T-helper 2 cell (primary cell): ENCODE results near the gene NGRN.
"Not testable (repeated sequence)": the region's sequence is repeated elsewhere in the genome, so short reads cannot be mapped to it uniquely, and the experiment has no call there.

Source experiments
- DNase-seq, 5 experiments: peaks; one replicate each; pipeline versions ENCODE4 v3.0.0 to v3.0.0-alpha.2; 2012 to 2022

The NGRN gene

GRCh38 chr15:90234096-90234988, 31.1 kb upstream of the NGRN start, which contains the start of gene GDPGP1:
Gene GDPGP1 (plus strand): TSS chr15:90234209. CDS start chr15:90240909, 6,700 bp downstream.
- no peak for DNase-seq

- DNase-seq = no peak
Measured at GRCh38 chr15:90239371-90239770, 26.1 kb upstream of the NGRN start.

GRCh38 chr15:90240856-90241255, 24.6 kb upstream of the NGRN start:
- no peak for DNase-seq

- DNase-seq = no peak
Measured at GRCh38 chr15:90241343-90242192, 23.9 kb upstream of the NGRN start.

- no peak for DNase-seq
Measured at GRCh38 chr15:90243943-90244639, 21.4 kb upstream of the NGRN start.

- no peak for DNase-seq
Measured at GRCh38 chr15:90248789-90249202, 16.7 kb upstream of the NGRN start.

- peak in 4 of 5 experiments; percentile 46 to 80 (median 64) for DNase-seq
Measured at GRCh38 chr15:90249203-90249863, 16.1 kb upstream of the NGRN start, which contains the start of gene TTLL13. Gene TTLL13 (plus strand): TSS chr15:90249556. CDS start chr15:90250631, 1,075 bp downstream.

GRCh38 chr15:90257776-90258175, 7.7 kb upstream of the NGRN start:
- no peak for DNase-seq

GRCh38 chr15:90259524-90259923, 5.9 kb upstream of the NGRN start:
- DNase-seq = peak in 1 of 5 experiments; percentile 88

GRCh38 chr15:90260731-90261130, 4.7 kb upstream of the NGRN start:
- not testable (repeated sequence) for DNase-seq

- DNase-seq = no peak
Measured at GRCh38 chr15:90261811-90262210, 3.7 kb upstream of the NGRN start.

GRCh38 chr15:90262426-90262825, 3.0 kb upstream of the NGRN start:
- DNase-seq = no peak

GRCh38 chr15:90264671-90265070, 801 bp upstream of the NGRN start:
- DNase-seq = peak in 2 of 5 experiments; percentile 6 to 80

GRCh38 chr15:90266061-90266431, 574 bp downstream of the NGRN start:
- DNase-seq = peak in 4 of 5 experiments; percentile 9 to 63 (median 38)

GRCh38 chr15:90266485-90266884, 1.0 kb downstream of the NGRN start:
- DNase-seq = peak in 2 of 5 experiments; percentile 16 to 57

- DNase-seq = no peak
Measured at GRCh38 chr15:90268415-90268814, 2.9 kb downstream of the NGRN start.

GRCh38 chr15:90270502-90271150, 5.2 kb downstream of the NGRN start:
- DNase-seq = no peak

GRCh38 chr15:90271459-90272166, 6.1 kb downstream of the NGRN start:
- no peak for DNase-seq

- not testable (repeated sequence) for DNase-seq
Measured at GRCh38 chr15:90278467-90278866, 13.0 kb downstream of the NGRN start.

- DNase-seq = not testable (repeated sequence)
Measured at GRCh38 chr15:90280743-90281142, 15.3 kb downstream of the NGRN start.

GRCh38 chr15:90281637-90282036, 16.2 kb downstream of the NGRN start:
- DNase-seq = not testable (repeated sequence)
